Immature natural killer cell (primary cell): ENCODE measurements around the gene PTPRM. TPM values are rescaled to one million over a fixed set of nuclear protein-coding genes. Genes with fewer than 3 reads are reported as not detected.
A peak's percentile ranks its signal among the peaks of the same experiment; 100 is the strongest.

Source experiments
- DNase-seq, 3 donors: peaks; one replicate each; pipeline ENCODE4 v3.0.0; 2022; ENCODE audit warnings: mixed read lengths in 1 of 3
- H3K27ac Mint-ChIP-seq, 6 donors: one replicate each; pipeline ENCODE4 v1.8.0; 2020; ENCODE audit warnings: mixed read lengths in 6 of 6, mild to moderate bottlenecking in 5 of 6, inconsistent platforms in 4 of 6, moderate library complexity in 3 of 6
- H3K27me3 Mint-ChIP-seq, 3 donors: one replicate each; pipeline ENCODE4 v1.8.0; 2020 to 2021; ENCODE audit warnings: low read depth in 3 of 3, mild to moderate bottlenecking in 3 of 3, mixed read lengths in 3 of 3, moderate library complexity in 3 of 3, inconsistent platforms in 1 of 3
- H3K36me3 Mint-ChIP-seq, 3 donors: one replicate each; pipeline ENCODE4 v1.8.0; 2020; ENCODE audit warnings: mixed read lengths in 3 of 3, inconsistent platforms in 2 of 3, mild to moderate bottlenecking in 2 of 3
- H3K4me1 Mint-ChIP-seq, 2 donors: one replicate each; pipeline ENCODE4 v1.8.0; 2020; ENCODE audit warnings: inconsistent platforms in 2 of 2, mild to moderate bottlenecking in 2 of 2, mixed read lengths in 2 of 2, moderate library complexity in 1 of 2
- H3K4me3 Mint-ChIP-seq, 5 donors: one replicate each; pipeline ENCODE4 v1.8.0; 2020; ENCODE audit warnings: mild to moderate bottlenecking in 5 of 5, mixed read lengths in 5 of 5, inconsistent platforms in 3 of 5, moderate library complexity in 3 of 5
- H3K9me3 Mint-ChIP-seq, 6 donors: one replicate each; pipeline ENCODE4 v1.8.0; 2020; ENCODE audit warnings: mild to moderate bottlenecking in 6 of 6, mixed read lengths in 6 of 6, inconsistent platforms in 4 of 6, moderate library complexity in 3 of 6
- polyA plus RNA-seq, 3 donors: library from polyadenylated mRNA; unstranded; fragments of 300-500 nt; fragmentation: Illumina TruSeq; gene quantifications; one replicate each; pipeline ENCODE4 v1.2.3, GENCODE V29; 2021

Gene PTPRM
- polyA plus RNA-seq, 3 donors from 2014 or later, result 1.3 to 9.7 (median 3.2) TPM

DNA sequence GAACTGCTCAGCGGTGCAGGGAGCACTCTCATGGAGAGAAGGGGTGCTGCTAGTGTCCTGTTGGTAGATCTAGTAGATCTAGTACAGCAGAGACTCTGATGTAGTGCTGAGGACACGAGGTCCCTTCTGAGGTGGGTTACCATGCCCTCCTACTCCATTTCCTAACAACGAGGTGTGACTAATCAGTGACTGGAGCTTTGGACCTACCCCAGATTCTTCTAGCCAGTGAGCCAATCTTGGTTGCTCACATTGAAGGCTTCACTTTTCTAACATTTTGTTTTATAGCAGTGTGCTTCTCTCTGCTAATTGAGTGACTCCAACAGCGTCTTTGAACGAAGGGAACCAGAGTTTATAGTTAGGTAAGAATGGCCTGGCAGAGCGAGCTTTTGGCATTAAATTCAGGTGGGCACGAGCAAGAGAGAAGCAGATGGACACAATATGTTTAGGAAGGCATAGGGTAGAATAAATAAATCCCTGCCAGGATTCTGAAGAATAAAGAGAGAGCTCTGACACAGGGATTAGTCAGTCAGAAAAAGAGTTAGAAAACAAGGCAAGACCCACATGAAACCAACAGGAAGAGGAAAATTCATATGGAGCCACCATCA, 736.1 kb downstream of the PTPRM start:
- Mint-ChIP-seq H3K4me3 (no peak overlapping the region), H3K9me3 (no peaks in the 10 kb centered on the region), H3K27me3 (no peaks in the 10 kb centered on the region), H3K27ac (no peak overlapping the region), H3K36me3 (no peaks in the 10 kb centered on the region), H3K4me1 (no peaks in the 10 kb centered on the region)
- DNase-seq, result no peak

DNA sequence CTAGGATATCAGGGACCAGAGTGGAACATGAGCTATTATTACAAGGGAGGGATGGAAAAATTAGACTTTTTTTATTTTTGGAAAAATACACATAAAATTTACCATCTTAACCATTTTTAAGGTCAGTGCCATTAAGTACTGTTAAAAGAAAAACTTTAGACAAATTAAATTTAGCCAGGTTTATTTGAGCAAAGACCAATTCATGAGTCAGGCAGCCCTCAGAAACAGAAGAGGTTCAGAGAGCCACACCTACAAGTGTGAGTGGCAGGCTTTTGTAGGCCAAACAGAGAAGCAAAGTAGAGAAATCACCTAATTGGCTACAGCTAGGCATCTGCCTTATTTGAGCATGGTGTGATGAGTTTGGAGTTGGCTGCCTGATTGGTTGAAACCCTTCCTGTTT, 740.8 kb downstream of the PTPRM start:
- Mint-ChIP-seq H3K9me3 (no peaks in the 10 kb centered on the region), H3K4me3 (no peak overlapping the region), H3K27ac (no peak overlapping the region), H3K4me1 (no peaks in the 10 kb centered on the region), H3K36me3 (no peaks in the 10 kb centered on the region), H3K27me3 (peaks cover 0 to 4% (median 0%) of the 10 kb centered on the region in 3 donors)
- no peak for DNase-seq

DNA sequence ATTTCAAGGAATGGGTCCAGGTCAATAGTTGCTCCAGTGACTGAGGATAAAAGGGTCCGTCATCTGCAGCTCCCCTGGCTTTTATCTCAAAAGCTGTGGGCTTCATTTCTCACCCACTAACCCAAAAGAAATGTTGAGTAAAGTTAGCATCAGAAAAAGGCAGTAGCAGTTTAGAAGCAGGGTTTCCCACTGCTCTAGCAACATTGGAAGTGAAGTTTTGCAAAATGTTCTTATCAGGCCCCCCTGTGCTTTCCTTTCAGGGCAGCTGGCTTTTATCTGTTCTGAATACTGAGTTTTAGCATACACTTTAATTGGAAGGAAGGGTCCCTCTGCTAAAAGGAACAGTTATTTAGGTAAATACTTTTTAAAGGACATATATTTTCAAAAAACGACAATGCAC, 745.9 kb downstream of the PTPRM start:
- DNase-seq, result no peak
- Mint-ChIP-seq H3K4me3 (no peak overlapping the region), H3K36me3 (no peaks in the 10 kb centered on the region), H3K27ac (no peak overlapping the region), H3K9me3 (peaks cover 0 to 8% (median under 1%) of the 10 kb centered on the region in 6 donors), H3K27me3 (peaks cover 1 to 4% (median 2%) of the 10 kb centered on the region in 3 donors), H3K4me1 (no peaks in the 10 kb centered on the region)

DNA sequence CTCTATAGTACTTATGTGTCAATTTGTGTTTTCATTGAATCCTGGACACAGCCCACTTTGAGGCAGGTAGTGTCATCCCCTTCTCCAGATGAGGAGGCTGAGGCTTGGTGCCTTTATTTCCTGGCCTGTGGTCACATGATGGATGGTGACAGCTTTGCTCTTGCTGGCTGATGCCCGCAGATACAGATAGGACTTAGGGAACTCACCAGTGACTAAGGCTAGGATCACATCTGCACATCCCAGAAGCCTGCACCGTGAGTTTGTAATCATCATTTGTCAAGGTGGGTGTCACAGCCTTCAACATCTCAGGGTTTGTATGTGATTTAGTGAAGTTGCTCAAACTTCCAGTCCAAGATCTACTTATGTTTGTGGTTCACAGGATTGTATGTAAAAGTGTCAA, 747.0 kb downstream of the PTPRM start:
- Mint-ChIP-seq H3K4me3 (no peak overlapping the region), H3K36me3 (peaks cover 0 to 2% (median 0%) of the 10 kb centered on the region in 3 donors), H3K4me1 (no peaks in the 10 kb centered on the region), H3K27me3 (peaks cover 1 to 5% (median 2%) of the 10 kb centered on the region in 3 donors), H3K9me3 (peaks cover 0 to 8% (median under 1%) of the 10 kb centered on the region in 6 donors), H3K27ac (no peak overlapping the region)
- no peak for DNase-seq

DNA sequence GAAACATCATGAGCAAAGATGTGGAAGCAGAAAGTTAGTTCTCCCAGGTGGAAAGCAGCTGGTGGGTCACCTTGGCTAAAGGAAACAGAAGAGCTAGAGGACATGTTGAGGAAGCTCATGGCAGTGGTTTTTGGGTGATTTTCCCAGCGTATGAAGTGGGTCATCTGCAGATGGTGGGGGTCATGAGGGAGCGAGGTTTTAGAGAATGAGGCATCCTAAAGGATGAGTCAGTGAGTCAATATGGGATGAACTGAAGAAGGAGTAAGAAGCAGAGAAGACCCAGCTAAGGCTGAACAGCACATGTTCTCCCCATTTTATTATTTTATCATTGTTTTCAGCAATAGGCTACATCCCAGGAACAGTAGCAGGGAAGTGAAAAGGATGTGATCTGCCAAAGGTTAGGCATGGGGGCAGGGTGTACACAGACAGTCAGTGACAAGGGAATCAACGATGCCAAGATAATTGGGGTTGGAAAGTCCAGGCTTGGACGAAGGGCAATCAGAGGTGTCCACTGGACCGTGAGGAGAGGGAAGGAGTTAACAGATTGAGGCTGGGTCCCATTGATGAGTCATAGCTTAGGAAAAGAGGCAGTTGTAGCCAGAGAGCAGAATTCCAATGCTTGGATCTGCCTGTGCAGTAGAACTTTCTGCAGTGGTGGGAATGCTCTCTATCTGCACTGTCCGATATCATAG, 752.8 kb downstream of the PTPRM start:
- Mint-ChIP-seq H3K4me1 (no peaks in the 10 kb centered on the region), H3K9me3 (peaks cover 0 to 8% (median under 1%) of the 10 kb centered on the region in 6 donors), H3K36me3 (peaks cover 0 to 5% (median 4%) of the 10 kb centered on the region in 3 donors), H3K27me3 (peaks cover 1 to 2% (median 2%) of the 10 kb centered on the region in 3 donors), H3K4me3 (no peak overlapping the region), H3K27ac (no peak overlapping the region)
- no peak for DNase-seq

DNA sequence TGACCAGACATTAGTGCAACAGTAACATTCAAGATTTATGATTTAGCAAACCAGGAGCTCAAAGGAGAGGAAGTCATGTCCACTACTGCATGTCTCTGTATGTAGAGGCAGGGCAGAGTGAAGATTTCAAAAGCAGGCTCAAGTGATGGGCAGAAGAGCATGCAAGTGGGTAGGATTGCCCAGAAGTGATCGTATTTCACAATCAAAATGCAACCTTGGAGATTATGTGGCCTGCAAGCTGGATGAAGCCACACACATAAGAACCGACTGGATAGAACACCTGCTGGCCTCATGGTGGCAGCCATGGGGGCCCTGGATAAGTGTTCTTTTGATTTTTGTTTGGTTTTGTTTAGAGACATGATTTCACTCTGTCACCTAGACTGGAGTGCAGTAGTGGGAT, 755.4 kb downstream of the PTPRM start:
- no peaks in the 10 kb centered on the region for H3K4me1 Mint-ChIP-seq
- no peak overlapping the region for H3K27ac Mint-ChIP-seq
- peaks cover 0 to 2% (median 1%) of the 10 kb centered on the region in 3 donors for H3K27me3 Mint-ChIP-seq
- no peak overlapping the region for H3K4me3 Mint-ChIP-seq
- DNase-seq, result no peak
- peaks cover 0 to 1% (median 0%) of the 10 kb centered on the region in 6 donors for H3K9me3 Mint-ChIP-seq
- H3K36me3 Mint-ChIP-seq, result peaks cover 0 to 9% (median 4%) of the 10 kb centered on the region in 3 donors

DNA sequence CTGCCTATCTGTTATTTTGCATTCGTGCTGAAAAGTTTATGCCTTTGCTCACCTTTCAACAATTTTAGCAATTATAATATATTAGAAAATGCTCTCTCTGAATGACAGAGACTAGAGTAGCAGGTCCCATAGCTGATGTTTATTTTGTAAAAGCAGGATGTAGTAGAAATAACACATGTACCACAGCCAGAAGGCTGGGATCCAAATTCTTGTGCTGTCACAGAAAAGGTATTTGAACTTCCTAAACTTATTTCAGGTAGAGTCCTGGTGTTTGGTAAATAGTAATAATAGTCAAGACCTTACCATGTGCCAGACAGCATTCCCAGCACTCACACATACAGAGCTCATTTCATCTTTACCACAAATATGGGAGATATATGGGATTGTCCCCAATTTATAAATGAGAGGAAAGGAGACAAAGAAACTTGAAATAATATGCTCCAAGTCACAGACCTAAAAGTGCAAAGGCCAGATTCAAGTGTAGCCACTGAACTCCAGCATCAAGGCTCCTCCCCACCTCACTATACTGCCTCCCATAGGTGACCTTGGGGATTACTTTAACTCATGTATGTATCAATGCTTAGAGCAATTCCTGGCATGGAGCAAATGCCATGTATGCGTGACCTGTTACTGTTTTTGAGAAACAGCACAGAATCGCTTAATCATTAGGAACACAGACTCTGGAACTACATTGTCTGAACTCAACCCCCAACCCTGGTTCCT, 757.4 kb downstream of the PTPRM start:
- Mint-ChIP-seq H3K4me3 (no peak overlapping the region), H3K4me1 (no peaks in the 10 kb centered on the region), H3K27ac (no peak overlapping the region), H3K36me3 (peaks cover 0 to 4% (median 4%) of the 10 kb centered on the region in 3 donors), H3K9me3 (no peaks in the 10 kb centered on the region), H3K27me3 (no peaks in the 10 kb centered on the region)
- DNase-seq, result no peak

DNA sequence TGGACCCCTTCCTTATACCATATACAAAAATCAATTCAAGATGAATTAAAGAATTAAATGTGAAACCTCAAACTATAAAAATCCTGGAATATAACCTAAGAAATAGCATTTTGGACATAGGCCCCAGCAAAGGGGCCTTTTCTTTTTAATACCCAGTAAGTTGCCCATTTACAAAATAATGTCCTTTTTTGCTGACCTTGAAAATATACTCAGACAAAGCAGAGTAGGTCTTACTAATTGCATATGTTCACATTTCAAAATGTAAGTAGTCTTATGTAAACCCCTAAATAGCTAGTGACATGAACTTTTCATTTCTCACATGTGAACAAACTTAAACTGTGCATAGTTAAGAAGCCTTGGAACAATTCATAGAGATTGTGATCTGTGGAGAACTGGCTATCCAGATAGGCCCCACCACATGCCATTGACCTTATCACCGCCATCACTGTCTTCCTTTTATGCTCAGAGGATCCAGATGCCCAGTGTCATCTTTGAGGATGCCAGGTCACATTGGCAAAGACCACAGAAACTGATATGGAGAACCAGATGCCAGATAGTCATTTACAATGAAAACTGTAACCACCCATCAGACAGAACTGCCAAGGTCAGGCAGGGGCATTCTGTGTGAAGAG, 759.8 kb downstream of the PTPRM start:
- H3K27me3 Mint-ChIP-seq, result no peaks in the 10 kb centered on the region
- no peaks in the 10 kb centered on the region for H3K4me1 Mint-ChIP-seq
- no peaks in the 10 kb centered on the region for H3K9me3 Mint-ChIP-seq
- DNase-seq, result no peak
- peaks cover 0 to 4% (median 0%) of the 10 kb centered on the region in 3 donors for H3K36me3 Mint-ChIP-seq
- H3K27ac Mint-ChIP-seq, result no peak overlapping the region
- no peak overlapping the region for H3K4me3 Mint-ChIP-seq

DNA sequence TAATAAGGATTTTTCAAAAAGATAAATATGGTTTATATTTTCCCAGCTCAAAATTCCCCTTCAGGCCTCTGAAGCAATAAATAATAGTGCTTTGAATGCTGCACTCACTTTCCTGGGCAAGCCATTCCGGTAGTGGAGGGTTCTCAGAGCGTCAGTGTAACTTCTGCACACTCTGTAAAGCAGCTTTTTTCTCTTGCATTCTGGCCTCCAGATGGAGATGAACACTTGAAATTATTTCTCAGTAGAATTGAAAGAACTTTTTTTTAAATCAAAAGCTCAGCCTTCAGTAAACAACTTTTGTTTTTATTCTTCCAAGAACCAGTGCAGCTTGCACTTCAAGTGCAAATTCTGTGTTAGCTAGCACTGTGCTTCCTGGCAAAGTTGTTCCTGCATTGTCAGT, 761.0 kb downstream of the PTPRM start:
- no peak overlapping the region for H3K4me3 Mint-ChIP-seq

DNA sequence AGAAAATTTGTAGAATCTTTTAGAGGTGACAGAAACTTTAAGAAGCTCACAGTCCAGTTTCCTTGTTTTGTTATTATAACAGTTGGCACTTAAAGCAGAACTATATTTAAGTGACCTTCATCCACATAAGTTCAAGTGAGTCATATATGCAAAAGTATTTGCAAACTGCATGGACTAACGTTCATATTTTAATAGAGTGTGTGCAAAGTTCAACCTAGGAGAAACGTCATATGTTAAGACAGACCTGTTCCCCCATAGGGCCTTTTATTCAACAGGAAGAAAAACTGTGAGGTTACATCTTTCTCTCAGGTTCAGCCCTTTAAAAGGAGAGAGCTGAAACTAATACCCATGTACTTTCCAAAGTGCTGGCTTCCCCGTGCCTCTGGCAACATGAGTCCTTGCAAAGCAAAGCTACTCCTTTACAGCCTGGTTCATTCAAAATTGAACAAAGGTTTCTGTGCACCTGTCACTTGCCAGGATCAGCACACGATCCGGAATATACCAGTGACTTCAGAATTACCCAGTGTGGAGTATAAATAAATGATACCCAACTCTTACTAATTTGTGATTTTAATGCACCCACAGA, 762.2 kb downstream of the PTPRM start:
- H3K27ac Mint-ChIP-seq, result no peak overlapping the region
- H3K4me3 Mint-ChIP-seq, result no peak overlapping the region
- H3K9me3 Mint-ChIP-seq, result peaks cover 0 to under 1% (median 0%) of the 10 kb centered on the region in 6 donors

More for the DNA sequence above, 761.0 kb downstream of the PTPRM start:
- H3K27me3 Mint-ChIP-seq, result no peaks in the 10 kb centered on the region
- DNase-seq, result no peak
- H3K36me3 Mint-ChIP-seq, result peaks cover 0 to 4% (median 0%) of the 10 kb centered on the region in 3 donors
- H3K4me1 Mint-ChIP-seq, result no peaks in the 10 kb centered on the region
- H3K27ac Mint-ChIP-seq, result no peak overlapping the region
- H3K9me3 Mint-ChIP-seq, result no peaks in the 10 kb centered on the region

DNA sequence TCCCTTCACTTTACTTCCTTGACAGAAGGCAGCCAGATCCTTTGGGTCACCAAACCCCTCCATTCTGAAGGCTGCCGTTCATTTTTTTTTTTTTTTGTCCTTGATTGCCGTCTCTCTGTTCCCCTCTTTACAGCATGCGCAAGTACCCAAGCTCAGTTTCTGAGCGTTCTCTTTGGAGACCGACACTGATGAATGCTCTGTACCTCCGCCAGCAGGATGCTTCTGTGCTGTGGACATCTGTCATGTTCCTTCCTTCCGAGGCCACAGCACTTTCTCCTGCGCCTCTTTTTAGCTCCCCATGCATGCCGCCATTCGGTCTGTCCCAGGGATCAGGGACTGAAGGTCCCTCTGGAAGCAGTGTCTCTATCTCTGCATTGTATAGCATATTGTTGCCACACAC, 763.5 kb downstream of the PTPRM start:
- H3K4me3 Mint-ChIP-seq, result no peak overlapping the region
- H3K36me3 Mint-ChIP-seq, result no peaks in the 10 kb centered on the region
- no peak for DNase-seq
- peaks cover 0 to 2% (median 0%) of the 10 kb centered on the region in 3 donors for H3K27me3 Mint-ChIP-seq
- no peak overlapping the region for H3K27ac Mint-ChIP-seq
- H3K4me1 Mint-ChIP-seq, result no peaks in the 10 kb centered on the region
- peaks cover 0 to 1% (median 0%) of the 10 kb centered on the region in 6 donors for H3K9me3 Mint-ChIP-seq

More for the DNA sequence above, 762.2 kb downstream of the PTPRM start:
- Mint-ChIP-seq H3K27me3 (no peaks in the 10 kb centered on the region), H3K4me1 (no peaks in the 10 kb centered on the region), H3K36me3 (peaks cover 0 to 4% (median 0%) of the 10 kb centered on the region in 3 donors)
- DNase-seq, result no peak

DNA sequence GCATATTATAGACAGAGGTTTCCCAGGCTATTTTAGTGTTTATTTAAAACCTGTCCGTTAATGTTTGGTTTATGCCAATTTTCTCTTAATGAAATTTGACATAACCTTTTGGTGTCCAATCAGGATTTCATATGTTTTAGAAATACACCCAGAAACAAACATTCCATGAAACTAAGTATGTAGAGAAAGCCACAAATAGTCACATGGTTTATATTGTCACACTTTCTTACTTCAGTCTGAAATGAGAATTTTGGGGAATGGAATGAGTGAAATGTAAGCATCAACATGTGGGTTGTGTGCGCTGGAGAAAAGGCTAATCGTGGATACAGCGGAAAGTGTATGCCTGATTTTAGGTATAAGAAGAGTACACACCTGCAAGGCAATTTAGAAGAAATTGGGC, 765.2 kb downstream of the PTPRM start:
- H3K27me3 Mint-ChIP-seq, result peaks cover 0 to 2% (median under 1%) of the 10 kb centered on the region in 3 donors
- no peak overlapping the region for H3K4me3 Mint-ChIP-seq
- peaks cover 0 to 1% (median 0%) of the 10 kb centered on the region in 6 donors for H3K9me3 Mint-ChIP-seq
- no peak for DNase-seq
- H3K4me1 Mint-ChIP-seq, result no peaks in the 10 kb centered on the region
- no peaks in the 10 kb centered on the region for H3K36me3 Mint-ChIP-seq
- peak overlapping the region in 1 of 6 donors; percentile 62 for H3K27ac Mint-ChIP-seq

DNA sequence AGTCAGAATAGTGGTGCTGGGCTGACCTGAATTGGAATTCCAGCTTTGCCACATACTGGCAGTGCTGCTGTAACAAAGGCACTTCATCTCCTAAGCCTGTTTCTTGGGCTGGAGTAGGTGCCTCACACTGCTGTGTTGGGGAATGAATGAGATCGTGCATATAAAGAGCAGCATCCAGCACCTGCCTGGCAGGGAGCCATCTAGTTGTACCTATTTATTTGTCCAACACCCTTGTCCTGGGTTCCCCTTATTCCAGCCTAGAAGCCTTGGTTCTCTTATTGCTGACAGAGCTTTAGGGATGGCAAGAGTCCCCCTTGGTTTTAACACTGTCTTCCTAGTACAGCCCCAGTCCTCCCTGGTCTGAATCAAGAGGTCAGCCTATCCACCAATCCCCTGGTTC, 766.8 kb downstream of the PTPRM start:
- DNase-seq, result no peak
- no peaks in the 10 kb centered on the region for H3K4me1 Mint-ChIP-seq
- no peak overlapping the region for H3K4me3 Mint-ChIP-seq
- no peaks in the 10 kb centered on the region for H3K36me3 Mint-ChIP-seq
- H3K9me3 Mint-ChIP-seq, result peaks cover 0 to 1% (median 0%) of the 10 kb centered on the region in 6 donors
- H3K27me3 Mint-ChIP-seq, result peaks cover 0 to 2% (median 2%) of the 10 kb centered on the region in 3 donors
- no peak overlapping the region for H3K27ac Mint-ChIP-seq
